Measurements from ENCODE around the gene CHIC1. TPM values are rescaled to one million over a fixed set of nuclear protein-coding genes. Genes with fewer than 3 reads are reported as not detected.
"Not testable (repeated sequence)": the region's sequence is repeated elsewhere in the genome, so short reads cannot be mapped to it uniquely, and the experiment has no call there.

The CHIC1 gene
- 4.8 and 5.4 TPM in 2 replicates for total RNA-seq

- Mint-ChIP-seq H3K4me3 (peak within 1 kb of the TSS; percentile 88), H3K9me3 (no peaks in the 10 kb centered on the region), H3K36me3 (ENCODE audit: low read depth) (peaks cover 5% of the 10 kb centered on the region), H3K27ac (peak within 1 kb of the TSS; percentile 92), H3K4me1 (peaks cover 11% of the 10 kb centered on the region), H3K27me3 (no peaks in the 10 kb centered on the region)
- peak; percentile 90 for DNase-seq
- intact Hi-C loops (cut with micrococcal nuclease): loop anchor here (5.0 to 10.0 kb wide), 2 partner anchors 382 to 729 kb away; no protein-coding TSS in a partner anchor
Observed at GRCh38 chrX:73562984-73563737, at the start of gene CHIC1. CHIC1 (plus strand) TSS chrX:73563197; CDS start chrX:73563285, 88 bp downstream.

- H3K4me3 Mint-ChIP-seq: not testable (repeated sequence)
Observed at GRCh38 chrX:73522823-73523222, 40.2 kb upstream of the CHIC1 start.

GRCh38 chrX:73524906-73525305, 38.1 kb upstream of the CHIC1 start:
- no peak for DNase-seq
- no peak overlapping the region for H3K27ac Mint-ChIP-seq
- H3K36me3 Mint-ChIP-seq (ENCODE audit: low read depth): no peaks in the 10 kb centered on the region
- no peaks in the 10 kb centered on the region for H3K4me1 Mint-ChIP-seq
- no peaks in the 10 kb centered on the region for H3K27me3 Mint-ChIP-seq
- H3K9me3 Mint-ChIP-seq: peaks cover 6% of the 10 kb centered on the region
- intact Hi-C loops (cut with micrococcal nuclease): no loop called here
- H3K4me3 Mint-ChIP-seq: no peak overlapping the region

More at GRCh38 chrX:73522823-73523222, 40.2 kb upstream of the CHIC1 start:
- H3K27ac Mint-ChIP-seq; H3K27me3 Mint-ChIP-seq; H3K4me1 Mint-ChIP-seq; DNase-seq; H3K9me3 Mint-ChIP-seq; H3K36me3 Mint-ChIP-seq (ENCODE audit: low read depth); intact Hi-C loops (cut with micrococcal nuclease): not testable (repeated sequence)

- Mint-ChIP-seq H3K9me3 (peaks cover 15% of the 10 kb centered on the region), H3K27me3 (no peaks in the 10 kb centered on the region), H3K4me1 (no peaks in the 10 kb centered on the region), H3K4me3 (no peak overlapping the region), H3K36me3 (ENCODE audit: low read depth) (no peaks in the 10 kb centered on the region), H3K27ac (no peak overlapping the region)
- intact Hi-C loops (cut with micrococcal nuclease): no loop called here
- DNase-seq: no peak
Observed at GRCh38 chrX:73525928-73526690, 36.9 kb upstream of the CHIC1 start.

- peaks cover 27% of the 10 kb centered on the region for H3K9me3 Mint-ChIP-seq
- H3K4me3 Mint-ChIP-seq; H3K27ac Mint-ChIP-seq; intact Hi-C loops (cut with micrococcal nuclease); H3K4me1 Mint-ChIP-seq; H3K36me3 Mint-ChIP-seq (ENCODE audit: low read depth); H3K27me3 Mint-ChIP-seq; DNase-seq: not testable (repeated sequence)
Observed at GRCh38 chrX:73531655-73532054, 31.3 kb upstream of the CHIC1 start.

- Mint-ChIP-seq H3K27ac (no peak overlapping the region), H3K4me1 (peaks cover 2% of the 10 kb centered on the region), H3K4me3 (no peak overlapping the region), H3K36me3 (ENCODE audit: low read depth) (no peaks in the 10 kb centered on the region), H3K27me3 (no peaks in the 10 kb centered on the region), H3K9me3 (peaks cover 3% of the 10 kb centered on the region)
- intact Hi-C loops (cut with micrococcal nuclease): no loop called here
- DNase-seq: no peak
Observed at GRCh38 chrX:73556159-73556558, 6.8 kb upstream of the CHIC1 start.

GRCh38 chrX:73561801-73562200, 1.2 kb upstream of the CHIC1 start:
- no peak overlapping the region for H3K27ac Mint-ChIP-seq
- H3K9me3 Mint-ChIP-seq: no peaks in the 10 kb centered on the region
- H3K4me3 Mint-ChIP-seq: peak overlapping the region; percentile 21
- DNase-seq: no peak
- H3K36me3 Mint-ChIP-seq (ENCODE audit: low read depth): peaks cover 5% of the 10 kb centered on the region
- H3K27me3 Mint-ChIP-seq: no peaks in the 10 kb centered on the region
- intact Hi-C loops (cut with micrococcal nuclease): loop anchor here (5.0 to 10.0 kb wide), 2 partner anchors 383 to 730 kb away; no protein-coding TSS in a partner anchor
- H3K4me1 Mint-ChIP-seq: peaks cover 11% of the 10 kb centered on the region

- Mint-ChIP-seq H3K4me3 (peak overlapping the region; percentile 88), H3K9me3 (no peaks in the 10 kb centered on the region), H3K36me3 (ENCODE audit: low read depth) (peaks cover 5% of the 10 kb centered on the region), H3K27ac (peak overlapping the region; percentile 92), H3K27me3 (no peaks in the 10 kb centered on the region), H3K4me1 (peaks cover 11% of the 10 kb centered on the region)
- intact Hi-C loops (cut with micrococcal nuclease): loop anchor here (5.0 to 10.0 kb wide), 2 partner anchors 382 to 730 kb away; no protein-coding TSS in a partner anchor
- DNase-seq: no peak
Observed at GRCh38 chrX:73562458-73562857, 539 bp upstream of the CHIC1 start.

DNA sequence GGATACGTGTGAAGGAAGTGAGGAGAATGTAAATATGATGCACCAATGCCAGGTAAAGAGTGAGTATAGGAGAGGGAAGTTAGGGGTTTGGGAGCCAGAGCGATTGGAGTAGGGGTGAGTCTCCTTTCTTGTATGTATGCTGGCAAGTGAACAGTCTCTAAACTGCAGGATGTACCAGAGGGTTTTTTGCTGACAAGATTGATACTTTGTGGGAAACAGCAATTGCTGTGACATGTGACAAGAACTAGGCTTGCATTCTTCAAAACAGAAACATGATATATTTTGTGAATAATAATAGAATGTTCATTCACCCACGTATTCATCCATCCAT, 706 bp downstream of the CHIC1 start:
- peak overlapping the region; percentile 88 for H3K4me3 Mint-ChIP-seq
- peaks cover 5% of the 10 kb centered on the region for H3K36me3 Mint-ChIP-seq (ENCODE audit: low read depth)
- H3K27me3 Mint-ChIP-seq: no peaks in the 10 kb centered on the region
- DNase-seq: no peak
- intact Hi-C loops (cut with micrococcal nuclease): loop anchor here (5.0 to 10.0 kb wide), 2 partner anchors 381 to 729 kb away; no protein-coding TSS in a partner anchor
- no peaks in the 10 kb centered on the region for H3K9me3 Mint-ChIP-seq
- peak overlapping the region; percentile 92 for H3K27ac Mint-ChIP-seq
- peaks cover 11% of the 10 kb centered on the region for H3K4me1 Mint-ChIP-seq

- peaks cover 4% of the 10 kb centered on the region for H3K36me3 Mint-ChIP-seq (ENCODE audit: low read depth)
- no peaks in the 10 kb centered on the region for H3K27me3 Mint-ChIP-seq
- no peak for DNase-seq
- no peak overlapping the region for H3K27ac Mint-ChIP-seq
- peaks cover 3% of the 10 kb centered on the region for H3K4me1 Mint-ChIP-seq
- H3K4me3 Mint-ChIP-seq: no peak overlapping the region
- peaks cover 8% of the 10 kb centered on the region for H3K9me3 Mint-ChIP-seq
- intact Hi-C loops (cut with micrococcal nuclease): no loop called here
Observed at GRCh38 chrX:73577361-73577760, 14.4 kb downstream of the CHIC1 start.

DNA sequence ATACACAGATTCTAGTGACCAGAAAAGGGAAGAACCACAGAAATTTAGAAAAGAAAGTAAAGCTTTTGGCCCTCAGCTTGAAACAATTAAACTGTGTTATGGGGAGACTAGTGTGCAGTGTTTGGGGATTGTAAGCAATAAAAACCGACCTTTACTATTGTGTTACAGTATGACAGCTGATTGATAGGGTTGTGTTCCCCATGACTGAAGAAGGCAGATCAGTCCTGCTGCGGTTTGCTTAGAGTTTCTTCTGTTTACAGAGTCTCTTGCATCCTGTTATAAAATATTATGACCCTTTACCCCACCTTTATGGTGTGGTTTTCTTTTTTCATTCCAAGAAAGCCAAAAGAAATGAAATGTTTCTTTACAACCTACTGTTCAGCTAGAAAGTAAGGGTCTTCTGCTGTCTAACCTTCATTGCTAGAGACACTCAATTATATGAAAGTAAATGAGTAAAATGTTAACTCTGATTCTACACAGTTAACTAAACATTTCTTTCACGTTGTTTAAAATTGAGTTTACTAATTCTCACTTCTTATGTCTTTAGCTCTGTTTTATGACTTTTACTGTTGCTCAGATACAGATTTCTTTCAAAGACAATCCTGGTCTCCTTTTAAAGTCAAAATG, 18.1 kb downstream of the CHIC1 start:
- intact Hi-C loops (cut with micrococcal nuclease): no loop called here
- H3K9me3 Mint-ChIP-seq: no peaks in the 10 kb centered on the region
- H3K27ac Mint-ChIP-seq: no peak overlapping the region
- DNase-seq: no peak
- peaks cover 4% of the 10 kb centered on the region for H3K36me3 Mint-ChIP-seq (ENCODE audit: low read depth)
- H3K4me3 Mint-ChIP-seq: no peak overlapping the region
- H3K27me3 Mint-ChIP-seq: no peaks in the 10 kb centered on the region
- peaks cover 3% of the 10 kb centered on the region for H3K4me1 Mint-ChIP-seq

GRCh38 chrX:73597758-73598157, 34.8 kb downstream of the CHIC1 start:
- intact Hi-C loops (cut with micrococcal nuclease); H3K9me3 Mint-ChIP-seq: not testable (repeated sequence)
- peaks cover 11% of the 10 kb centered on the region for H3K36me3 Mint-ChIP-seq (ENCODE audit: low read depth)

DNA sequence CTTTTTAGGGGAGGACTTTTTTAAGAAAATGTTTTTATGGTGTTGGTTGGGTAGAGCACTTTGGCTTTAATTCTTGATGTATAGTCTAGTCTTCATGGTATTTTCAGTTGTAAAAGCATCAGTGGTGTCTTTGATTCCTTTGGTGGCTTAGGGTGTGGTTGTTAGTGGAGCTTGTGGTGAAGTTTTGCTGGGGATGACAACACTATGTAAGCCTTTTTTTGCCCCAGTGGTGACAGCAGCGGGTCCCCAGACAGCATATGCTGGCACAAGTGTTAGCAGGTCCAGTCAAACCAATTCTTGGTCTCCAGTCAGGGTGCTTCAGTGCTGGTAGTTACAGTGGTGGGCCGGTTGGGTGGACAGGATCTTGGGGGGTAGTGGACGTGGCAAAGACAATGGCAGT, 52.0 kb downstream of the CHIC1 start:
- peaks cover 10% of the 10 kb centered on the region for H3K4me1 Mint-ChIP-seq
- DNase-seq: peak; percentile 55
- no peaks in the 10 kb centered on the region for H3K27me3 Mint-ChIP-seq
- intact Hi-C loops (cut with micrococcal nuclease): no loop called here
- no peak overlapping the region for H3K27ac Mint-ChIP-seq
- peaks cover 5% of the 10 kb centered on the region for H3K9me3 Mint-ChIP-seq
- H3K4me3 Mint-ChIP-seq: peak overlapping the region; percentile 23
- peaks cover 11% of the 10 kb centered on the region for H3K36me3 Mint-ChIP-seq (ENCODE audit: low read depth)

More at GRCh38 chrX:73597758-73598157, 34.8 kb downstream of the CHIC1 start:
- H3K27me3 Mint-ChIP-seq, H3K4me3 Mint-ChIP-seq, H3K27ac Mint-ChIP-seq, DNase-seq, H3K4me1 Mint-ChIP-seq: not testable (repeated sequence)

DNA sequence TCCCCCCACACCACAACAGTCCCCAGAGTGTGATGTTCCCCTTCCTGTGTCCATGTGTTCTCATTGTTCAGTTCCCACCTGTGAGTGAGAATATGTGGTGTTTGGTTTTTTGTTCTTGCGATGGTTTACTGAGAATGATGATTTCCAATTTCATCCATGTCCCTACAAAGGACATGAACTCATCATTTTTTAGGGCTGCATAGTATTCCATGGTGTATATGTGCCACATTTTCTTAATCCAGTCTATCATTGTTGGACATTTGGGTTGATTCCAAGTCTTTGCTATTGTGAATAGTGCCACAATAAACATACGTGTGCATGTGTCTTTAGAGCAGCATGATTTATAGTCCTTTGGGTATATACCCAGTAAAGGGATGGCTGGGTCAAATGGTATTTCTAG, 78.7 kb downstream of the CHIC1 start:
- peaks cover 11% of the 10 kb centered on the region for H3K36me3 Mint-ChIP-seq (ENCODE audit: low read depth)
- intact Hi-C loops (cut with micrococcal nuclease); H3K27ac Mint-ChIP-seq; H3K4me1 Mint-ChIP-seq; H3K27me3 Mint-ChIP-seq; DNase-seq; H3K4me3 Mint-ChIP-seq; H3K9me3 Mint-ChIP-seq: not testable (repeated sequence)

Data from activated CD4-positive, alpha-beta T cell treated with anti-CD3 and anti-CD28 coated beads, Interleukin-2, amount 10 ng/mL, durations not matched to agents 24 days and 14 days (primary cell).